OCI-LY3 (cell line): ENCODE results near the gene CENPT.

Experiments used
- H2AFZ ChIP-seq: fragments of 200-600, 300-600 bp; shearing (Covaris generic); 2 replicates; pipeline ENCODE4 v1.6.0; 2014; ENCODE audit warnings: antibody characterized with exemption, low read depth, low read length
- H3K27ac ChIP-seq: fragments of 200-600, 300-600 bp; sonication (generic); 2 replicates; pipeline ENCODE4 v1.5.1; 2014; ENCODE audit warnings: mild to moderate bottlenecking, low read length, moderate library complexity, mixed read lengths
- H3K27me3 ChIP-seq: fragments of 200-600, 300-600 bp; sonication (generic); 2 replicates; pipeline ENCODE4 v1.6.1; 2014; ENCODE audit warnings: low read depth, low read length, mixed read lengths
- H3K36me3 ChIP-seq: fragments of 200-600, 300-600 bp; sonication (generic); replicated peaks from 2 replicates; pipeline ENCODE3; 2014; ENCODE audit warnings: low read depth, low read length, mixed read lengths
- H3K4me1 ChIP-seq: fragments of 300-600, 200-600 bp; sonication (generic); 2 replicates; pipeline ENCODE4 v1.6.1; 2014; ENCODE audit warnings: low read length, mixed read lengths
- H3K4me2 ChIP-seq: fragments of 200-600, 300-600 bp; sonication (generic); 2 replicates; pipeline ENCODE4 v1.6.1; 2014; ENCODE audit warnings: low read length, mixed read lengths
- H3K4me3 ChIP-seq: fragments of 300-600, 200-600 bp; sonication (generic); 2 replicates; pipeline ENCODE4 v1.5.1; 2014; ENCODE audit warnings: antibody characterized with exemption, mild to moderate bottlenecking, low read length, moderate library complexity
- H3K79me2 ChIP-seq: fragments of 300-600, 200-600 bp; shearing (Covaris generic); 2 replicates; pipeline ENCODE4 v1.6.1; 2014; ENCODE audit warnings: mild to moderate bottlenecking, low read length, mixed read lengths
- H3K9ac ChIP-seq: fragments of 300-600, 200-600 bp; shearing (Covaris generic); 2 replicates; pipeline ENCODE4 v1.6.0; 2014; ENCODE audit warnings: mild to moderate bottlenecking, low read length, moderate library complexity
- H3K9me3 ChIP-seq: fragments of 200-600, 300-600 bp; shearing (Covaris generic); 2 replicates; pipeline ENCODE4 v1.6.1; 2014; ENCODE audit warnings: low read length, mixed read lengths; ENCODE audit not compliant: insufficient read depth
- H4K20me1 ChIP-seq: fragments of 200-600, 300-600 bp; sonication (generic); 2 replicates; pipeline ENCODE4 v1.6.1; 2016; ENCODE audit warnings: low read length, mixed read lengths; ENCODE audit not compliant: insufficient read depth
- EZH2phosphoT487 ChIP-seq: fragments of 200-600 bp; shearing (Covaris generic); IDR thresholded peaks from 2 replicates; pipeline ENCODE4 v1.6.1; 2018; ENCODE audit warnings: antibody characterized with exemption, mixed run types, low read depth
- TF ChIP-seq, protein P1 (sequence below): fragments of 200-600, 300-600 bp; sonication (generic); IDR thresholded peaks from 2 replicates; pipeline ENCODE4 v1.5.1; 2014; ENCODE audit warnings: antibody characterized with exemption, low read length, low read depth

CENPT gene

DNA sequence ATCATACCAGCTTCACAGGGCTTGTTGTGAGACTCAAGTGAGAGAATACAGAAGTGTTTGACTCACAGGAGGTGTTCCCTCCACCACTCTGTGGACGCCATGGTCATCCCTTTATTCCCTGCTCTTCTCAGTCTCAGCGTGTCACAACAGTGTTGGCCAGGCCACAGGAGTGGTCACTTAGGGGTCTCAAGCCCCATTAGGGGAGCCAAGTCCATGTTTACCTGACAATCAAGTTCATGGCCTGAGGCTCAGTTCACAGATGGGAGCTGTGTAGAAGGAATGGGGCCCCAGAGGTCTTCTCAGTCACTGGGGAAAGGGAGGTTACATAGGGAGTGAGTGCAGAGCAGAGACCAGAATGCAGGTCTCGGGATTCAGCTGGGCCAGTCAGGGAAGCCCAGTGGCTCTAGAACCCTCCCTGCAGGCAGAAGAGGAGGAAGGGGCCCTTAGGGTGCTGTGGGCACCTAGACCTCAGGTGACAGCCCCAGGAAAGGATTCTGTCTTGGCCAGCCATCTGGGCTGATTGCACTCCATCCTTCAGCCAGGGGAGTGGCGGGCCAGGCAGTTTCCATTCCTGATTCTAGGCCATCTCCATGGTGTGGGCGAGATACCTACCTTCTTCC is 9.5 kb upstream of the CENPT start:
- H3K4me2 ChIP-seq = no peak overlapping the region
- H3K27ac ChIP-seq = no peak overlapping the region
- H3K4me1 ChIP-seq = no peaks in the 10 kb centered on the region
- TF ChIP-seq, protein P1, sequence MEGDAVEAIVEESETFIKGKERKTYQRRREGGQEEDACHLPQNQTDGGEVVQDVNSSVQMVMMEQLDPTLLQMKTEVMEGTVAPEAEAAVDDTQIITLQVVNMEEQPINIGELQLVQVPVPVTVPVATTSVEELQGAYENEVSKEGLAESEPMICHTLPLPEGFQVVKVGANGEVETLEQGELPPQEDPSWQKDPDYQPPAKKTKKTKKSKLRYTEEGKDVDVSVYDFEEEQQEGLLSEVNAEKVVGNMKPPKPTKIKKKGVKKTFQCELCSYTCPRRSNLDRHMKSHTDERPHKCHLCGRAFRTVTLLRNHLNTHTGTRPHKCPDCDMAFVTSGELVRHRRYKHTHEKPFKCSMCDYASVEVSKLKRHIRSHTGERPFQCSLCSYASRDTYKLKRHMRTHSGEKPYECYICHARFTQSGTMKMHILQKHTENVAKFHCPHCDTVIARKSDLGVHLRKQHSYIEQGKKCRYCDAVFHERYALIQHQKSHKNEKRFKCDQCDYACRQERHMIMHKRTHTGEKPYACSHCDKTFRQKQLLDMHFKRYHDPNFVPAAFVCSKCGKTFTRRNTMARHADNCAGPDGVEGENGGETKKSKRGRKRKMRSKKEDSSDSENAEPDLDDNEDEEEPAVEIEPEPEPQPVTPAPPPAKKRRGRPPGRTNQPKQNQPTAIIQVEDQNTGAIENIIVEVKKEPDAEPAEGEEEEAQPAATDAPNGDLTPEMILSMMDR = no peak
- TF ChIP-seq EZH2phosphoT487 = no peak
- no peak overlapping the region for H2AFZ ChIP-seq
- H3K79me2 ChIP-seq = peaks cover 95% of the 10 kb centered on the region
- peaks cover 13% of the 10 kb centered on the region for H3K36me3 ChIP-seq
- no peak overlapping the region for H3K9ac ChIP-seq
- no peak overlapping the region for H3K4me3 ChIP-seq
- peaks cover 44% of the 10 kb centered on the region for H4K20me1 ChIP-seq
- H3K27me3 ChIP-seq = no peaks in the 10 kb centered on the region
- H3K9me3 ChIP-seq = no peaks in the 10 kb centered on the region

DNA sequence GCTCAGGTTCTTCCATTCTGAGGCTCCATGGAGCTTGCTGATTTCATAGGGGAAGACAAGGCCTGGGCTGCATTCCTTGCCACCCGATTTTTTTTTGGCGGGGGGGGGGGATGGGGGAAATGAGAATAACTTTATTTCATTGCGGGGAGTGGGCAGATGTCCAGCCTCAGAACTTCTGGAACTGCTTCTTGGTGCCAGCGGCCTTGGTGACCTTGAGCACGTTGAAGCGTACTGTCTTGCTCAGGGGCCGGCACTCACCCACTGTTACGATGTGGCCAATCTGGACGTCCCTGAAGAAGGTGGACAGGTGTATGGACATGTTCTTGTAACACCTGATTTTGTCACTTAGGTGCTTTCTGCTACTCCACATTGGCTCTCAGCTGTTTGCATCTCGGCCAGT is 8.3 kb upstream of the CENPT start:
- no peak overlapping the region for H3K4me3 ChIP-seq
- no peak overlapping the region for H3K27ac ChIP-seq
- no peak overlapping the region for H3K9ac ChIP-seq
- TF ChIP-seq, protein P1 = no peak
- TF ChIP-seq EZH2phosphoT487 = no peak
- H4K20me1 ChIP-seq = peaks cover 32% of the 10 kb centered on the region
- peaks cover 95% of the 10 kb centered on the region for H3K79me2 ChIP-seq
- H2AFZ ChIP-seq = no peak overlapping the region
- H3K9me3 ChIP-seq = no peaks in the 10 kb centered on the region
- no peaks in the 10 kb centered on the region for H3K27me3 ChIP-seq
- no peak overlapping the region for H3K4me2 ChIP-seq
- H3K36me3 ChIP-seq = peaks cover 6% of the 10 kb centered on the region
- H3K4me1 ChIP-seq = no peaks in the 10 kb centered on the region

DNA sequence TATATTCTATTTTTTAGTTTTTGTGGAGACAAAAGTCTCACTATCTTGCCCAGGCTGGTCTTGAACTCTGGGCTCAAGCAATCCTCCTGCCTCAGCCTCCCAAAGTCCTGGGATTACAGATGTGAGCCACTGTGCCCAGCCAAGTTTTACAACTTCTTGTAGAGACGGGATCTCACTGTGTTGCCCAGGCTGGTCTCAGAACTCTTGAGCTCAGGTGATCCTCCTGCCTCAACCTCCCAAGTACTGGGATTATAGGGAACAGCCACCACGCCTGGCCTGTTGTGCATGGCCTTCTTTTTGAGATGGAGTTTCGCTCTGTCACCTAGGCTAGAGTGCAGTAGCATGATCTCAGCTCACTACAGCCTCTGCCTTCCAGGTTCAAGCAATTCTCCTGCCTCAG is 6.2 kb upstream of the CENPT start:
- no peak overlapping the region for H3K4me3 ChIP-seq
- H3K9me3 ChIP-seq = no peaks in the 10 kb centered on the region
- H3K36me3 ChIP-seq = peaks cover 8% of the 10 kb centered on the region
- no peaks in the 10 kb centered on the region for H3K27me3 ChIP-seq
- peaks cover 28% of the 10 kb centered on the region for H4K20me1 ChIP-seq
- no peak overlapping the region for H3K9ac ChIP-seq
- TF ChIP-seq, protein P1 = no peak
- no peak for TF ChIP-seq EZH2phosphoT487
- no peak overlapping the region for H3K27ac ChIP-seq
- no peak overlapping the region for H2AFZ ChIP-seq
- H3K4me2 ChIP-seq = no peak overlapping the region
- no peaks in the 10 kb centered on the region for H3K4me1 ChIP-seq
- H3K79me2 ChIP-seq = peaks cover 96% of the 10 kb centered on the region

DNA sequence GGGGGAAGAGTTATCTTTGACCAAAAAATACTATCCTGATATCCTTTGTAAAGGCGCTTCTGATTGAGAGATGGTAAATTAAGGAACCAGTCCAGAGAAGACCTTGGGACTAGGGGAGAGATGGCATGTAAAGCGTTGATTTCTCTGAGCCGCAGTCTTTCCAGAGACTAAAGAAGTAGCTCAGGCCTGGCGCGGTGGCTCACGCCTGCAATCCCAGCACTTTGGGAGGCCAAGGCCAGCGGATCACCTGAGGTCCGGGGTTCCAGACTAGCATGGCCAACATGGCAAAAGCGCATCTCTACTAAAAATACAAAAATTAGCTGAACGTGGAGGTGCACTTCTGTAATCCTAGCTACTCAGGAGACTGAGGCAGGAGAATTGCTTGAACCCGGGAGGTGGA is 625 bp upstream of the CENPT start:
- Histone ChIP-seq H4K20me1 (peaks cover 5% of the 10 kb centered on the region; the same call in 1 of the 2 replicates), H3K9me3 (no peaks in the 10 kb centered on the region), H3K4me1 (peaks cover 23% of the 10 kb centered on the region), H3K4me2 (peak overlapping the region; percentile 74), H3K36me3 (peaks cover 5% of the 10 kb centered on the region), H3K79me2 (peaks cover 81% of the 10 kb centered on the region), H3K27ac (no peak overlapping the region), H3K4me3 (peak overlapping the region; percentile 93), H2AFZ (no peak overlapping the region), H3K9ac (peak overlapping the region; percentile 97), H3K27me3 (no peaks in the 10 kb centered on the region)
- TF ChIP-seq, protein P1 = no peak
